GM08714 (cell line): ENCODE measurements around the gene ZNHIT6.

ENCODE experiments used
- H3K4me3 ChIP-seq: fragments of 200-500 bp; sonication (Bioruptor generic); 2 replicates; pipeline ENCODE4 v1.5.1; 2014; ENCODE audit warnings: mild to moderate bottlenecking, low read length, inconsistent platforms
- ZNF274 ChIP-seq: IDR thresholded peaks from 2 replicates; pipeline ENCODE4 v1.6.1; 2012; ENCODE audit warnings: mild to moderate bottlenecking, low read depth, low read length

ZNHIT6 gene

DNA sequence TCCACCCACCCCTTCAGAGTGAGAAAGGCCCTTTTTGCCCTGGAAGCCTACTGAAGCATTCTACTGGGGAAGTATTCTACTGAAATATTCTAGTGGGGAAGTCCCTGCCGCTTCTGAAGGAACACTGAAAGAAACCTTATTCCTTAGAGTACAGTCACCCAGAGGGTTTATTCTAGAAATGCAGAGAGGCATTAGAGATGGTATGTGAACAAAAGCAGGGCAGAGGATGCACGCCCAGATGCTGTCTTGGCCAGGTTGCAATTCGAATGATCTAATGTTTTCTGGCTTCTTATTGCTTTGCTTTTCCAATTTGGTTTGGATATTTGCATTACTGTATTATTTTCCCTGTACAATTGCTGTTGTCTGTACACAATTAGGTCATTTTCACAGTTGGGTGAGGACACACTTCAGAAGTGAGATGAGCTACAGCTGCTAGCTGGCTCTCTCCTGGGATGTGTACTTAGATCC, 90.6 kb downstream of the ZNHIT6 start:
- TF ChIP-seq ZNF274 = no peak
- H3K4me3 ChIP-seq = no peak overlapping the region

DNA sequence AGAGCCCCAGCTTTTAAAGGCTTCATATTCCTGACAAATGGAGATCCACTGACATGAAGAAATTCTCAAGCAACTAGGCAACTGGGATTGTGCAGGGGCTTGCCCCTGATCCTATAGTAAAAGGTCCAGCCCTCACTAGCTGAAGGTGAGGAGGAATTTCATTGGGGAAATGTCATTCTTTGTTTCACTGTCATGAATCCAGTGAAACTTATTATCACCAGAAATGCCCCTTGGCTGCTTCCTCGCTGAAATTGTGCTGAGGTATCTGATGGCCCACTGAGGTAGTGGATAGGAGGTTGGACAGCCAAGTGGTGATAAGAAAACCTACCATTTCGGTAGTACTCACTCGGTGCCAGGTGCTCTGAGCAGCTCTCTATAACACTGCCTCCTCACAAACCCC, 91.5 kb downstream of the ZNHIT6 start:
- no peak for TF ChIP-seq ZNF274
- no peak overlapping the region for H3K4me3 ChIP-seq

DNA sequence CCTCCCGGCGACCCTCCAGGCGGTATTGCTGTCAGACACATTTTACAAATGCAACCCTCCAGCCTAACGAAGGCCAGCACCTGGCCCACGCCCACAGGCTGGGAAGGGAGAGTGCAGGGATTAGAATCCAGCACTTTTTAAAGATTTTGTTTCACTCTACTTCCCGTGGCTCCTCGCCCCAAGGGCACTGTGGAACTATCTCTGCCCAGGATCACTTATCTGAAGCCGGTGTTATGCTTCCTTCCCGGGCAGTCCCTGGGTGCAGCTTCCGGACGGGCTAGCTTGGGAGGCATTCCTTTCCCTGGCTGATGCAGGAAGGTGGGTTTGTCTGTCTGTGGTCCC, 91.9 kb downstream of the ZNHIT6 start:
- no peak overlapping the region for H3K4me3 ChIP-seq
- TF ChIP-seq ZNF274 = no peak

DNA sequence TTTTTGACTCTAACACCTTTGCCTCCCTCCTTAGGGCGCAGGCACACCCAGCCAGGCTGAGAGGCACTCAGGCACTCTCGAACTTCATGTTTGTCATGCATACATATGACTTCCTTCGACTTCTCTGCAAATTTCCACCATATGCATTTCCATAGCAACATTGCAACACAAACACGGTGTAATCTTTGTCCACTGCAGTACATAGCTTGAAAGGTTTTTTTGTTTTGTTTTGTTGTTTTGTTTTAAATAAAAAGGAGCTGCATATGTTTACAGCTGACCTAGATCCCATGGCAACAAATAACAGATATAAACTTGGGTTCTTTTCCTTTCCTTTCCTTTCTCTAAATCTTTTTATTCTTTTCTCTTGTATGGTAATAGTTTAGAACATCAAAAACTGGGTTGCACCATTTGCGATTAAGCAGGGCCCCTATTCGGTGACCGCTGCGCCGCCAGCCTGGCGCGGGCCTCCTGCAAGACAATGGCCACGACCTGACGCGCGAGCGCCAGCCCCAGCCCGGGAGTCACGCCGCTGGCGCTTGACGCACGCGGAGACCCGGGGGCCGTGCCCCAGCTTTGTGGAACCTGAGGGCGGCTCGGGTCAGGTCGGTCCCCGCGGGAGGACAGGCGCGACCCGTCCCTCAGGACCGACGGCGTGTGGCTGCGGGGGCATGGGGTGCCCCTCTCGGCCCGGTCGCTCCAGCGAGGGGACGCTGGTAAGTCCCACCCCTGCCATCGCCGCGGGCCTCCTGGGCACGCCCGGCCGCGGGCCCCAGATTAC, 92.5 kb downstream of the ZNHIT6 start:
- TF ChIP-seq ZNF274 = no peak
- H3K4me3 ChIP-seq = no peak overlapping the region

DNA sequence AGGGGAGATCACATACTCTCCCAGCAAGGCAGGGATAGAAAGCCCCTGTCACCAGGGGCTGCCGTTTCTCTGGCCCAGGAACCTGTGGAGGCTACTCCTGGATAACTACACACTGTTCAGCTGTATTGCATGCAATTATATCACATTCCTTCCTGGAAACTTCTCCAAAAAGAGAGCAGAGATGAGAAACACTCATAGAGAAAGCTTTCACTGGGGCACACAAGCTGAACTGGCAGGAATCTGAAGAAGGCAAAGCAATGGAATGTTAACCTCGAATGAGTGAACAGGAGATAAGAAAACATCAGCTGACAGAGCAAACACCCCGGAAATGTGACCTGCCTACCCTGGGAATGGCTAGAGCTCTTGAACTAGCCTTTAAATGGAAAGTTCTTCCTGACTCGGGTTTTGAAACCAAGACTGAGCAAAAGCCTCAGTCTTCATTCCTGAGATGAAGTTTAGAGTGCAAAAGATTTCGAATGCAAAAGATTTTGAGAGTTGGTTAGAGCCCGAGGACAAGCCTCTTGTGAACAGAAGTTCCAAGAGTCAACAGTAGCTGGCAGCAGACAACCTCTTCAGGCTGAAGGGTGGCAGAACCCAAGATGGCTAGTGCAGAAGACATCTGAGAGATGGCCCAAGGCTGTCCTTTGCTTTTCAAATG, 95.4 kb downstream of the ZNHIT6 start:
- TF ChIP-seq ZNF274 = no peak
- no peak overlapping the region for H3K4me3 ChIP-seq

DNA sequence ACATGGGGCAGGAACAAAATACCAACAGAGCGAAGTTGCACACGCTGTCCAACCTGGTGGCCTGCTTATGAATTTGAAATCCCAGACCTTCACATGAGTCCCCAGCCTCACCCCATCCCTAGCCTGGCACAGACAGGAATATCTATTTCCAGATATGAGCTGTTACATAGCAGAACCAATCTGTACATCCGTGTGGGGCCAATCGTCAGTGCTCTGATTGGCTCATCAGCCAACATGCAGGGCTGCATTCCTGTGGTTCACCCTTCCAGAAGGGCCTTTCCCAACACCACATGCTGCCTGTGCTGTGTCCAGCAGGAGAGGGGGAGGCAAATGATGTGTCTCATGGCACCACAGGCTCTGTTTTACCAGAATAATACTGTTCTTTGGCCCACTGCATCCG, 96.4 kb downstream of the ZNHIT6 start:
- no peak overlapping the region for H3K4me3 ChIP-seq
- TF ChIP-seq ZNF274 = no peak

DNA sequence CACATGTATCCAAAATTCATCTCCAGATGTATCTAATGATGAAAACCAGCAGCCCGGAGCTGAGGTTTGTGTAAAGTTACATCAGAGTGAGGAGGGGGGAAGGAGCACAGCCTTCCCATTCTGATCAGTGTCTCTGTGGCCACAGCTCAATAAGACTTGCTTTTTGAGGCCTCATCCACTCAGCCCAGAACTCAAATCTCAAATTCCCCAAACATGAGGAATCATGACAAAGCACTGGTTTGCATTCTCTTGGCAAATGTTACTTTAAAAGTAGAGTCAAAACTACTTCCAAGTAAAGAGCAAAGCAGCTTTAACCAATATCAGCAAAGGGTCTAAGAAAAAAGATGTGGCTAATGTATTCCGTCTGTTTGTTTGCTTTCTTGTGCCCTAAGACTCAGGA, 96.8 kb downstream of the ZNHIT6 start:
- no peak overlapping the region for H3K4me3 ChIP-seq
- no peak for TF ChIP-seq ZNF274

DNA sequence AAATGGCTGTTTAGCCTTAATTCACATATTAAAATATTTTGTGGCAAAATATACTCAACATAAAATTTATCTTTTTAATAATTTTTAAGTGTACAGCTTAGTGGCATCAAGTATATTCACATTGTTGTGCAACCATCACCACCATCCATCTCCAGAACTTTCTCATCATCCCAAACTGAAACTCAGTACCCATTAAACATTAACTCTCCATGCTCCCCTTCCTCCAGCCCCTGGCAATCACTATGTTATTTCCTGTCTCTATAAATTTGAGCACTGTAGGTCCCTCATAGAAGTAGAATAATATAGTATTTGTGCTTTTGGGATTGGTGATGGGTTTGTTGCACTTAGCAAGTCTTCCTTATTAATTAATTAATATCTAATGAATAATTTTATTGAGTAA, 98.3 kb downstream of the ZNHIT6 start:
- no peak for TF ChIP-seq ZNF274

DNA sequence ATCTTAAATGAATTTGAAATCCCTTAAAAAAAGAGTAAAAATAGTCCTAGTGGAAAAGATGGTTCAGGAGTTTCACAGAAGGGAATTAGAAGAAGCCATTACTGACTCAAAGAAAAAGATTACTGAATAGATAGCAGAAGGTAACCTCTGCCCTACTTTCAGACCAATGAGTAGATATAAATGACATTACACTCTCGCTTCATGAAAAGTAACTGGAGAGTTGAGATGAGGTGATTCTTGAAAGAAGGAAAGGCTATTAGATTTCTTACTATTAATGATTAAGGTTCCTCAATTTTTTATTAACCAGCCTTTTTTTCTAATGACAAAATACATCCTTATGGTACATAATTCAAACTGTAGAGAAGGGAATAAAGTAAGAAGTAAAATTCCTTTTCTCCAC, 99.4 kb downstream of the ZNHIT6 start:
- H3K4me3 ChIP-seq = no peak overlapping the region
- no peak for TF ChIP-seq ZNF274

More for the DNA sequence above, 98.3 kb downstream of the ZNHIT6 start:
- no peak overlapping the region for H3K4me3 ChIP-seq

DNA sequence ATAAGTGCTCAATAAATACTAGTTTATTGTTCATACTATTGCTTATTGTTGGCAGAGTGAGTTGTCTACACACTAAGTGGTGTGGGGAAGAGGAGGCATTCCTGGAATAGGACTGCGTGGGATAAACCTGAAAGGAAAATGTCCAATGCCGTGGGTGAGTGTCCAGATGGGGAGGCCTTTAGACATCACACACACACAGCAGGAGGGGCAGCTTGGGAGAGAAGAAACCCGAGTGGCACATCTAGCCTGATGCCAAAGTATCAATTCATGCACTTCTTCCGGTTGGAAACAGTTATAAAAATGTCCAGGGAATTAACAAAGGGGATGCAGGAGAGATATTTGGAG, 100.3 kb downstream of the ZNHIT6 start:
- no peak for TF ChIP-seq ZNF274
- no peak overlapping the region for H3K4me3 ChIP-seq

DNA sequence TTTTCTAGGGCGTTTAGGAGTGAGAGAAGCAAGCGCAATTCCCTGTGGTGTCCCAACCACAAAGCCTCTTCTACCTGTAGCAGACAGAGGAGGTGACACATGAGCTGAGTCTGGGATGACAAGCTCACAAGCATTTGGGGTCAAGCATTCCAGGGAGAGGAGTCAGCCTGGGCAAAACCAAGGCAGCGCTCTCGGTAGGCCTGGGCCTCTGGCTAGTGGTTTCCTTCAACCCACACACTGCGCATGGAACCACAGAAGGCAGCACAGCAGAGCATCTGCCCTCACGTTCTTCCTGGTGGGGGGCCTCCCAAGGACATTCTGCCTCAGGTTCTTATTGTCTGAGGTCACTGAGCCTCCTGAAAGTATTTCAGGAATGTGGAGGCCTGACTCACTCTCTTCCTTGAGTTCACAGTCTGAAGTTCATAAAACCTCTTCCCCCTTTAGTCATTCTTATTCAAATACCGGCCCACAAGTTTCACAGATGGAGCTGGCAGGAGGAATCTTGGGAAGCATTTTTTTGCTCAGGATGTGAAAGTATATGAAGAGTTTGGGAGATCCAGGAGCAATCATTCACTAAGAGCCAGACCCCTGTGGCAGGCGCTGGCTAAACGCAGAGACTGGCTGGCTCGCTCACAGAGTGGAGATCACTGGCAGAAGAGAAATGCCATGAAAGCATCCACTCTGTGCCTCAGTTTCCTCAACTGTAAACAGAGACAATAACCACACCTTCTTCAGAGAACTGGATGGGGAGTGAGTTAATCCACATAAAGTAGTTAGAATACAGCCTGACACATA, 100.9 kb downstream of the ZNHIT6 start:
- no peak for TF ChIP-seq ZNF274
- no peak overlapping the region for H3K4me3 ChIP-seq

DNA sequence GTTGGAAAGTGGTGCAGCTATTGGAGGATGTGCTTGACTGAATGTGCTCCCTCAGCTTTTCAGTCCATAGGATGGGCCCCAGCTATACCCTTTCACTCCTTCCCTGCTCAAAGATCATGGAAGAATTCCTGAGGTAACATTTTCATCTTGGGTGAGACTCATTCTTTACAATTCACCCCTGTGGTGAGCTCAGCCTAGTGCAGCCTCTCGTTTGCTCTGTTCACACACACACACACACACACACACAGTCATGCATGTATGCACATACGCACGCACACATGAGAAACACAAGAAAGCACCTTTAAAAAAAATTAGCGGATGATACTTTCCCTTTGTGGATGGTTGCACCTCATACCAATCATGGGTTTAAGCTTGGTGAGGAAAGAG, 101.8 kb downstream of the ZNHIT6 start:
- H3K4me3 ChIP-seq = no peak overlapping the region
- TF ChIP-seq ZNF274 = no peak

DNA sequence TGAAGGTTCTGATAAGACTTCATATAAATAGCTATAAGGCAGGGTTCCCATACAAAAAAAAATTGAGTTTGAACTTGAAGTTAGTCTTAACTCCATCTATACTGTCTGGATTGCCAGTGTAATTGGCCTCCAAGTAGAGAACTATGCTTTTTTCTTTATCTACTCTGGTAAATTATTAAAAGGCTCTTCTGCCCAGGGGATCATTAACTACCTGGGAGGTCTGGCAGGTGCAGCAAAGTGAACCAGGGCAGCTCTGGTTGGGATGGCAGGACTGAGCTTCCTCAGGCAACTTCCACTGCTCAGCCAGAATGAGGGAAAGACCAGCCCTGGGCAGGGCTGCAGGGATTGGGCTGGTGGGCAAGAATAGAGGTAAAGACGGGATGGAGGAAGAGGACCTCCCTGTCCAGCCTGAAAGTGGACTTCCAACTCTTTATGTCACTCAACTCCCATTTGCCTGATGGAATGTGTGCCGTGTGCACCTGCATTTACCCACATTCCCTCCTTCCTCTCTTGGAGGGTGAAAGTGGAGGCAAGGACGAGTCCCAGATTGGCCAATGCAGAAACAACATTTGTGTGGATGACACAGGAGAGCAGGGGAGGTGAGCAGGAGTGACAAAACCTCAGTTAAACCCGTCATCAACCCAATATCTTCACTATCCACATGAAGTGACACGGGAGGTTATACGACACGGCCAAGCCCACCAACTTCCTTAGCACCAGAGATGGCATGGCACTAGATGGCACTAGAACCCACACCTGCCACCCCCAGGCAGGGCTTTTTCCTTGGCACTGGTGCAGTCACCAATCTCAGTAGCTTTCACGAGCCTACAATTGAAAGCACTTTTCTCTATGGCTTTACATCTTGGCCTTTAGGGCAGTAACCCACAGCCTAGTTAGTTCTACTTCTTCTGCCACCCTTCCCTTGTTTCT, 102.5 kb downstream of the ZNHIT6 start:
- no peak for TF ChIP-seq ZNF274
- H3K4me3 ChIP-seq = no peak overlapping the region
